Spleen (tissue), 7 donors: ENCODE results near the gene HSPA12B.

Experiments used
- POLR2AphosphoS5 ChIP-seq, 3 donors: sonication (generic); formaldehyde crosslinking; IDR thresholded peaks; one replicate each; pipeline ENCODE4 v1.5.1; 2017; ENCODE audit warnings: antibody characterized with exemption in 3 of 3
- TF ChIP-seq, protein P1 (sequence below), 11 experiments: fragments of 200-600 bp in 7 of 11; fragments of 450-650 bp in 4 of 11; sonication (generic) in 4 of 11; IDR thresholded peaks in 8 of 11; conservative IDR thresholded peaks in 3 of 11; 1 replicate in 7 of 11; 2 replicates in 4 of 11; pipeline versions ENCODE4 v1.4.0 to v1.8.0; 2016 to 2021; ENCODE audit warnings: antibody characterized with exemption in 11 of 11, inconsistent platforms in 4 of 11, mild to moderate bottlenecking in 1 of 11
- donor health status: DM: no; HTN: no; CAD: no; lungs with moderate emphysema.
- donor health status: DM: no; HTN: no; CAD: no.
- donor health status: DM: no; HTN: no; CAD: no.

DNA sequence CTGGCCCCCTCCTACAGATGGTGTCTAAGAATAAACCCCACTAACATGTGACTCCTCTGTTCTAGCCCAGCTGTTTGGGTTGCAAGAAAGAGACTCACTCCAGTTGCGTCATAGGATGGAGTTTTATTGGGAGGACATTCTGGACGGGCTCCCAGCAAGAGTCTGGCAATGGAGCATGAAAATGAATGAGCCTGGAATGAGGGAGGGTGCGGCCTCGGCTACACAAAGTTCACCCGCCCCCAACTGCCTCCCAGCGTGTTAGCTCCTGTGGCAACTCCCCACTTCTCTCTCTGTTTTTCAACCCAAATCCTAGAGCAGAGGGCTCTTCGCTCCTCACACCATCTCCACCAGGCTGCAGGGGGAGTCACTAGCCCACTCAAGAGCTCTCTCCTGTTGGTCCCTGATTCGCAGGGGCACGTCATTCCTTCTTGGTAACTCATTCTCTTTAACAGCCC, 45.6 kb upstream of the HSPA12B start:
- TF ChIP-seq, protein P1, sequence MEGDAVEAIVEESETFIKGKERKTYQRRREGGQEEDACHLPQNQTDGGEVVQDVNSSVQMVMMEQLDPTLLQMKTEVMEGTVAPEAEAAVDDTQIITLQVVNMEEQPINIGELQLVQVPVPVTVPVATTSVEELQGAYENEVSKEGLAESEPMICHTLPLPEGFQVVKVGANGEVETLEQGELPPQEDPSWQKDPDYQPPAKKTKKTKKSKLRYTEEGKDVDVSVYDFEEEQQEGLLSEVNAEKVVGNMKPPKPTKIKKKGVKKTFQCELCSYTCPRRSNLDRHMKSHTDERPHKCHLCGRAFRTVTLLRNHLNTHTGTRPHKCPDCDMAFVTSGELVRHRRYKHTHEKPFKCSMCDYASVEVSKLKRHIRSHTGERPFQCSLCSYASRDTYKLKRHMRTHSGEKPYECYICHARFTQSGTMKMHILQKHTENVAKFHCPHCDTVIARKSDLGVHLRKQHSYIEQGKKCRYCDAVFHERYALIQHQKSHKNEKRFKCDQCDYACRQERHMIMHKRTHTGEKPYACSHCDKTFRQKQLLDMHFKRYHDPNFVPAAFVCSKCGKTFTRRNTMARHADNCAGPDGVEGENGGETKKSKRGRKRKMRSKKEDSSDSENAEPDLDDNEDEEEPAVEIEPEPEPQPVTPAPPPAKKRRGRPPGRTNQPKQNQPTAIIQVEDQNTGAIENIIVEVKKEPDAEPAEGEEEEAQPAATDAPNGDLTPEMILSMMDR (IDR thresholded peaks at IDR 0.05 in 8 of 11, conservative IDR thresholded peaks at IDR 0.05 in 3 of 11): no peak
- TF ChIP-seq POLR2AphosphoS5 (IDR thresholded peaks at IDR 0.05): peak in 2 of 3 donors; percentile 16 to 26
